ENCODE measurements around the gene C10orf90.

DNA sequence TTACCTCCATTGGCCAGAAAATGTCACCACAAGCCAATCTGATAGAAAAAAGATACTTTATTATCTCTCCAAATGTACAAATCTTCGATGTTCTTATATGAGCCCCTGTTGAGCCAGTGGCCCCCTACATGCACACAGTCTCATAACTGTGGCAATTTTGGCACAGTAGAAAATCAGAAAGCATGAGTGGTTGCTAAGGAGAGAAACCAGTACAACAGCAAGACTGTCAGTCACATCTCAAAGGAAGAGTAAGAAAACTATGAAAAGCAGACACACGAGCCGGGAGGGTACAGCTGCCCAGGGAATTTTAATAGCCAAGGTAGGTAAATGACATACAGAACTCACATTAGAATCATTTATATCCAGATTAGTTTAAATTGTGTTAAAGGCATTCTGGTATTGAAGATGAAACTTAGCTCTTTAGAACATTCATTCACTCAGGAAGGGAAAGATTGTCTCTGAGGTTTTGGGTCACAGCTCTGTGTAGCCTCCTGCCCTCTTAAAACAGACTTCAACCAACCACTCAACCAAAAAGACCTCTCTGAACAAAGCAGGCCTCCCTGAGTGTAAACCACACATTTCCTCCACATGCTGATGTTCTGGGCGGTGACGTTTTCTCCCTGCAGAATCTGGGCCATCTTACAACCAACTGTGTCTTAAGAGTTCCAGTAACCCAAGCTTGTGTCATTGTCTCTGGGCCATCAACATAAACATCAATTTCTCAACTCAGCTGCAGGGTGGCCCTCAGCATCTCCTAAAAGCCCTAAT is 201.4 kb downstream of the C10orf90 start:
- TF ChIP-seq, protein P1, sequence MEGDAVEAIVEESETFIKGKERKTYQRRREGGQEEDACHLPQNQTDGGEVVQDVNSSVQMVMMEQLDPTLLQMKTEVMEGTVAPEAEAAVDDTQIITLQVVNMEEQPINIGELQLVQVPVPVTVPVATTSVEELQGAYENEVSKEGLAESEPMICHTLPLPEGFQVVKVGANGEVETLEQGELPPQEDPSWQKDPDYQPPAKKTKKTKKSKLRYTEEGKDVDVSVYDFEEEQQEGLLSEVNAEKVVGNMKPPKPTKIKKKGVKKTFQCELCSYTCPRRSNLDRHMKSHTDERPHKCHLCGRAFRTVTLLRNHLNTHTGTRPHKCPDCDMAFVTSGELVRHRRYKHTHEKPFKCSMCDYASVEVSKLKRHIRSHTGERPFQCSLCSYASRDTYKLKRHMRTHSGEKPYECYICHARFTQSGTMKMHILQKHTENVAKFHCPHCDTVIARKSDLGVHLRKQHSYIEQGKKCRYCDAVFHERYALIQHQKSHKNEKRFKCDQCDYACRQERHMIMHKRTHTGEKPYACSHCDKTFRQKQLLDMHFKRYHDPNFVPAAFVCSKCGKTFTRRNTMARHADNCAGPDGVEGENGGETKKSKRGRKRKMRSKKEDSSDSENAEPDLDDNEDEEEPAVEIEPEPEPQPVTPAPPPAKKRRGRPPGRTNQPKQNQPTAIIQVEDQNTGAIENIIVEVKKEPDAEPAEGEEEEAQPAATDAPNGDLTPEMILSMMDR (IDR thresholded peaks at IDR 0.05; ENCODE audit: poor library complexity), result no peak
- TF ChIP-seq EZH2 (IDR thresholded peaks at IDR 0.05; ENCODE audit: borderline replicate concordance) (no peak), EZH2phosphoT487 (IDR thresholded peaks at IDR 0.05; ENCODE audit: low read depth, severe bottlenecking, unreplicated experiment) (no peak)

Measured in hepatocyte (in vitro differentiated cells).